OCI-LY1 (cell line): ENCODE results near the gene RIPK3.

Source experiments
- H2AFZ ChIP-seq: fragments of 200-600 bp; sonication (generic), shearing (Covaris generic); 2 replicates; pipeline ENCODE4 v1.6.0; 2014; ENCODE audit warnings: antibody characterized with exemption, mild to moderate bottlenecking, low read length
- H3F3A ChIP-seq: fragments of 200-600 bp; sonication (generic), shearing (Covaris generic); 2 replicates; pipeline ENCODE4 v1.6.0; 2014; ENCODE audit warnings: mild to moderate bottlenecking, antibody characterized with exemption, low read length, moderate library complexity; ENCODE audit not compliant: insufficient read depth
- H3K27ac ChIP-seq: fragments of 200-600 bp; sonication (generic); 2 replicates; pipeline ENCODE4 v1.5.1; 2014; ENCODE audit warnings: low read length, mixed run types, mild to moderate bottlenecking, low read depth; ENCODE audit not compliant: poor library complexity, severe bottlenecking
- H3K27me3 ChIP-seq: fragments of 200-600 bp; sonication (generic); 2 replicates; pipeline ENCODE4 v1.6.0; 2014; ENCODE audit warnings: antibody characterized with exemption, mild to moderate bottlenecking, low read length, moderate library complexity; ENCODE audit not compliant: insufficient read depth
- H3K36me3 ChIP-seq: fragments of 200-600 bp; sonication (generic); 2 replicates; pipeline ENCODE4 v1.6.1; 2014; ENCODE audit warnings: mild to moderate bottlenecking, antibody characterized with exemption, low read length, moderate library complexity, mixed read lengths; ENCODE audit not compliant: insufficient read depth
- H3K4me1 ChIP-seq: fragments of 200-600 bp; sonication (generic); 2 replicates; pipeline ENCODE4 v1.5.1; 2014; ENCODE audit warnings: mild to moderate bottlenecking, low read length, moderate library complexity; ENCODE audit not compliant: insufficient read depth, severe bottlenecking
- H3K4me2 ChIP-seq: fragments of 200-600 bp; sonication (generic), shearing (Covaris generic); 2 replicates; pipeline ENCODE4 v1.6.1; 2014; ENCODE audit warnings: low read length
- H3K4me3 ChIP-seq: fragments of 200-600 bp; sonication (generic); 2 replicates; pipeline ENCODE4 v1.5.1; 2014; ENCODE audit warnings: low read length, low read depth, mild to moderate bottlenecking, mixed read lengths; ENCODE audit not compliant: poor library complexity, severe bottlenecking
- H3K79me2 ChIP-seq: fragments of 200-600 bp; shearing (Covaris generic); 2 replicates; pipeline ENCODE4 v1.6.1; 2016; ENCODE audit warnings: mixed run types, low read length, mixed read lengths; ENCODE audit not compliant: insufficient read depth
- H3K9ac ChIP-seq: fragments of 200-600 bp; sonication (generic), shearing (Covaris generic); 2 replicates; pipeline ENCODE4 v1.6.1; 2014; ENCODE audit warnings: mild to moderate bottlenecking, low read length, mixed read lengths
- H3K9me2 ChIP-seq: fragments of 200-600 bp; sonication (generic), shearing (Covaris generic); 2 replicates; pipeline ENCODE4 v1.6.1; 2014; ENCODE audit warnings: low read depth, mild to moderate bottlenecking, low read length, mixed read lengths
- H3K9me3 ChIP-seq: fragments of 200-600 bp; shearing (Covaris generic); 2 replicates; pipeline ENCODE4 v1.6.1; 2014; ENCODE audit warnings: low read length, mixed read lengths
- H4K20me1 ChIP-seq: fragments of 200-600 bp; sonication (generic), shearing (Covaris generic); 2 replicates; pipeline ENCODE4 v1.6.0; 2016; ENCODE audit warnings: mild to moderate bottlenecking, low read length; ENCODE audit not compliant: insufficient read depth
- EZH2 ChIP-seq: fragments of 200-600 bp; sonication (generic), shearing (Covaris generic); IDR thresholded peaks from 2 replicates; pipeline ENCODE4 v1.8.0; 2017; ENCODE audit warnings: borderline replicate concordance, mixed run types, mild to moderate bottlenecking, antibody characterized with exemption, low read length, moderate library complexity, mixed read lengths
- TF ChIP-seq, protein P1 (sequence below): fragments of 200-600 bp; sonication (generic), shearing (Covaris generic); IDR thresholded peaks from 2 replicates; pipeline ENCODE4 v1.5.1; 2017; ENCODE audit warnings: mild to moderate bottlenecking, antibody characterized with exemption, low read length, moderate library complexity, mixed read lengths

Gene RIPK3

DNA sequence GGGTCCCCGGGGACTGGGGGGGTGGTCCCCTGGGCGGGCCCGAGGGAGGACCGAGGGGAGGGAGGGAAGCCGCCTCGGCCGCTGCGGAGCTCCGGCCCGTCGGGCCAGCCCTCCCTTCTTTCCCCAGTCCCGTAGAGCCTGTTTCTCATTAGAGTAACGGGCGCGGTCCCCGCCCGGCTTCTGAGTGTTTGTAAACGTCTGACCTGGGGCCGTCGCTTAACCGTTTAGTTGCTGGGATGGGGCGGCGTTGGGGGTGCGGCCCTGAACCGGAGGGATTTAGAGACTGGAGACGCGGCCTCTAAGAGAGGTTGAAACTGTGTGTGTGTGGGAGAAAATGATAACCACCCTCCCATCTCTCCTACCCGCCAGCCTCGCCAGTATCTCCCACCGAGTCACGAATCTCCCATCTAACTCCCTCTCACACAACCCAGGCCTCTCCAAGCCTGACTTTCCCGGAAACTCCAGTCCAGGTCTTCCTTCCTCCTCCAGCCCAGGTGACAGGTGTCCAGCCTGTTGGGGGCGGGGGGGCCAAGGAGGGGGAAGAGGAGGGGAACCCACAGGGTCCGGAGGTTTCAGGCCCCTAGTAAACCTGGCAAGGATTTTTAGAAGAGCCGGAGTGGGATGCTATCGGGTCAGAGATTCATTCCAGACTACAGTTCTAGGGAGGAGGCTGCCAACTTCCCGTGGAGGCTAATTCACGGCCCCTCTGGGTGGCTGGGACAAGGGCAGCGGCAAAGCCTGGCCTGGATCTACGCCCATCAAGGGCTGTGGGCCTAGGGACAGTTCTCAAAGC lies 27.1 kb upstream of the RIPK3 start:
- peak overlapping the region; percentile 96 for H3K27ac ChIP-seq
- no peaks in the 10 kb centered on the region for H3K36me3 ChIP-seq
- peak overlapping the region; percentile 75 for H3K9ac ChIP-seq
- peaks cover 38% of the 10 kb centered on the region for H3K4me1 ChIP-seq
- H3F3A ChIP-seq = no peaks in the 10 kb centered on the region
- H3K4me2 ChIP-seq = peak overlapping the region; percentile 89
- H3K4me3 ChIP-seq = peak overlapping the region; percentile 68
- no peaks in the 10 kb centered on the region for H4K20me1 ChIP-seq
- H3K9me3 ChIP-seq = no peaks in the 10 kb centered on the region
- H3K27me3 ChIP-seq = no peaks in the 10 kb centered on the region
- no peaks in the 10 kb centered on the region for H3K79me2 ChIP-seq
- TF ChIP-seq, protein P1, sequence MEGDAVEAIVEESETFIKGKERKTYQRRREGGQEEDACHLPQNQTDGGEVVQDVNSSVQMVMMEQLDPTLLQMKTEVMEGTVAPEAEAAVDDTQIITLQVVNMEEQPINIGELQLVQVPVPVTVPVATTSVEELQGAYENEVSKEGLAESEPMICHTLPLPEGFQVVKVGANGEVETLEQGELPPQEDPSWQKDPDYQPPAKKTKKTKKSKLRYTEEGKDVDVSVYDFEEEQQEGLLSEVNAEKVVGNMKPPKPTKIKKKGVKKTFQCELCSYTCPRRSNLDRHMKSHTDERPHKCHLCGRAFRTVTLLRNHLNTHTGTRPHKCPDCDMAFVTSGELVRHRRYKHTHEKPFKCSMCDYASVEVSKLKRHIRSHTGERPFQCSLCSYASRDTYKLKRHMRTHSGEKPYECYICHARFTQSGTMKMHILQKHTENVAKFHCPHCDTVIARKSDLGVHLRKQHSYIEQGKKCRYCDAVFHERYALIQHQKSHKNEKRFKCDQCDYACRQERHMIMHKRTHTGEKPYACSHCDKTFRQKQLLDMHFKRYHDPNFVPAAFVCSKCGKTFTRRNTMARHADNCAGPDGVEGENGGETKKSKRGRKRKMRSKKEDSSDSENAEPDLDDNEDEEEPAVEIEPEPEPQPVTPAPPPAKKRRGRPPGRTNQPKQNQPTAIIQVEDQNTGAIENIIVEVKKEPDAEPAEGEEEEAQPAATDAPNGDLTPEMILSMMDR = no peak
- TF ChIP-seq EZH2 = no peak
- H2AFZ ChIP-seq = no peak overlapping the region
- H3K9me2 ChIP-seq = no peaks in the 10 kb centered on the region

- H4K20me1 ChIP-seq = no peaks in the 10 kb centered on the region
- H3K79me2 ChIP-seq = no peaks in the 10 kb centered on the region
- no peaks in the 10 kb centered on the region for H3K36me3 ChIP-seq
- H3K4me1 ChIP-seq = peaks cover 38% of the 10 kb centered on the region
- H3K27me3 ChIP-seq = no peaks in the 10 kb centered on the region
- H3K9ac ChIP-seq = peak overlapping the region; percentile 77
- H3K27ac ChIP-seq = peak overlapping the region; percentile 93
- no peak overlapping the region for H2AFZ ChIP-seq
- H3K9me2 ChIP-seq = no peaks in the 10 kb centered on the region
- TF ChIP-seq EZH2 = no peak
- H3K9me3 ChIP-seq = no peaks in the 10 kb centered on the region
- peak overlapping the region; percentile 68 for H3K4me3 ChIP-seq
- peak overlapping the region; percentile 89 for H3K4me2 ChIP-seq
- H3F3A ChIP-seq = no peaks in the 10 kb centered on the region
These were observed 26.6 kb upstream of the RIPK3 start for GRCh38 chr14:24366413-24366720.

- TF ChIP-seq, protein P1 = peak; percentile 99
- no peak for TF ChIP-seq EZH2
- H3K27ac ChIP-seq = peak overlapping the region; percentile 93
- H4K20me1 ChIP-seq = no peaks in the 10 kb centered on the region
- peaks cover 38% of the 10 kb centered on the region for H3K4me1 ChIP-seq
- H3K27me3 ChIP-seq = no peaks in the 10 kb centered on the region
- H3K9me3 ChIP-seq = no peaks in the 10 kb centered on the region
- no peaks in the 10 kb centered on the region for H3K9me2 ChIP-seq
- H3K4me3 ChIP-seq = peak overlapping the region; percentile 68
- H3K79me2 ChIP-seq = no peaks in the 10 kb centered on the region
- no peak overlapping the region for H2AFZ ChIP-seq
- no peaks in the 10 kb centered on the region for H3F3A ChIP-seq
- H3K36me3 ChIP-seq = no peaks in the 10 kb centered on the region
- peak overlapping the region; percentile 89 for H3K4me2 ChIP-seq
- peak overlapping the region; percentile 77 for H3K9ac ChIP-seq
These were observed 26.0 kb upstream of the RIPK3 start for GRCh38 chr14:24365600-24366412.
